SK-N-SH (cell line): ENCODE measurements around the gene LPIN2. TPM values are rescaled to one million over a fixed set of nuclear protein-coding genes. Genes with fewer than 3 reads are reported as not detected.

Experiments used
- CTCF ChIA-PET: fragments of 300-600, 350-600 bp; formaldehyde crosslinking; extraction: SDS; loops from one replicate; lab custom pipeline; 2021; lab: Yijun Ruan, JAX
- POLR2A ChIA-PET: fragments of 350-600 bp; sonication (Branson Sonifier 250); formaldehyde crosslinking; extraction: SDS; loops from one replicate; lab custom pipeline; 2020; ENCODE audit warnings: antibody characterized with exemption, inconsistent platforms; lab: Yijun Ruan, JAX
- DNase-seq: peaks from one replicate; pipeline ENCODE4 v3.0.0; 2012
- H2AFZ ChIP-seq: fragments of 200-600 bp; sonication (generic); 2 replicates; pipeline ENCODE4 v1.8.1; 2016; ENCODE audit warnings: antibody characterized with exemption, mild to moderate bottlenecking, low read depth
- H3F3A ChIP-seq: fragments of 200-600 bp; sonication (generic); replicated peaks from 2 replicates; pipeline ENCODE3; 2016; ENCODE audit warnings: antibody characterized with exemption, mild to moderate bottlenecking; ENCODE audit not compliant: insufficient read depth
- H3K27ac ChIP-seq, 2 experiments: fragments of 200-500 bp in 1 of 2; fragments of 200-600 bp in 1 of 2; sonication (Bioruptor generic) in 1 of 2; sonication (generic), shearing (Covaris generic) in 1 of 2; 2 replicates each; pipeline versions ENCODE4 v1.5.1 to v1.6.1; 2014 to 2016; ENCODE audit warnings: low read depth in 2 of 2, inconsistent platforms in 1 of 2, low read length in 1 of 2, mild to moderate bottlenecking in 1 of 2, mixed read lengths in 1 of 2
- H3K27me3 ChIP-seq: fragments of 200-600 bp; sonication (generic), shearing (Covaris generic); 2 replicates; pipeline ENCODE4 v1.6.1; 2016; ENCODE audit warnings: mixed run types; ENCODE audit not compliant: insufficient read depth
- H3K36me3 ChIP-seq, 2 experiments: fragments of 200-500 bp in 1 of 2; fragments of 200-600 bp in 1 of 2; sonication (Bioruptor generic) in 1 of 2; sonication (generic) in 1 of 2; replicated peaks in 1 of 2; 2 replicates each; pipeline versions ENCODE3 to v1.5.1; 2014 to 2016; ENCODE audit warnings: low read length in 1 of 2, mild to moderate bottlenecking in 1 of 2; ENCODE audit not compliant: insufficient read depth in 2 of 2, control insufficient read depth in 1 of 2
- H3K4me1 ChIP-seq, 2 experiments: fragments of 200-500 bp in 1 of 2; fragments of 200-600 bp in 1 of 2; sonication (Bioruptor generic) in 1 of 2; sonication (generic), shearing (Covaris generic) in 1 of 2; 2 replicates each; pipeline versions ENCODE4 v1.5.1 to v1.6.1; 2014 to 2016; ENCODE audit warnings: low read depth in 1 of 2, low read length in 1 of 2, mixed run types in 1 of 2; ENCODE audit not compliant: insufficient read depth in 2 of 2, control insufficient read depth in 1 of 2
- H3K4me2 ChIP-seq: fragments of 200-600 bp; sonication (generic), shearing (Covaris generic); 2 replicates; pipeline ENCODE4 v1.6.1; 2017; ENCODE audit warnings: mixed run types
- H3K4me3 ChIP-seq, 2 experiments: fragments of 200-500 bp in 1 of 2; fragments of 200-600 bp in 1 of 2; sonication (Bioruptor generic) in 1 of 2; sonication (generic), shearing (Covaris generic) in 1 of 2; 2 replicates each; pipeline versions ENCODE4 v1.5.1 to v1.8.1; 2014 to 2016; ENCODE audit warnings: low read depth in 2 of 2, inconsistent platforms in 1 of 2, low read length in 1 of 2, mild to moderate bottlenecking in 1 of 2, mixed read lengths in 1 of 2, moderate library complexity in 1 of 2
- H3K79me2 ChIP-seq: fragments of 200-600 bp; sonication (generic); 2 replicates; pipeline ENCODE4 v1.8.1; 2017; ENCODE audit warnings: mild to moderate bottlenecking; ENCODE audit not compliant: insufficient read depth
- H3K9ac ChIP-seq: fragments of 200-600 bp; sonication (generic); 2 replicates; pipeline ENCODE4 v1.6.1; 2017; ENCODE audit warnings: mixed run types
- H3K9me2 ChIP-seq: fragments of 200-600 bp; sonication (generic); 2 replicates; pipeline ENCODE4 v1.6.1; 2017; ENCODE audit warnings: mixed run types
- H3K9me3 ChIP-seq: fragments of 200-600 bp; sonication (generic); 2 replicates; pipeline ENCODE4 v1.6.1; 2017; ENCODE audit warnings: mixed run types, mild to moderate bottlenecking, moderate library complexity
- H4K20me1 ChIP-seq: fragments of 200-600 bp; sonication (generic); 2 replicates; pipeline ENCODE4 v1.6.1; 2017; ENCODE audit warnings: mild to moderate bottlenecking, mixed run types; ENCODE audit not compliant: insufficient read depth
- EP300 ChIP-seq, 2 experiments: IDR thresholded peaks; 2 replicates each; pipeline versions ENCODE4 v1.4.0 to v1.6.1; 2012; ENCODE audit warnings: borderline replicate concordance in 1 of 2, low read depth in 1 of 2, low read length in 1 of 2
- FOSL2 ChIP-seq: IDR thresholded peaks from 2 replicates; pipeline ENCODE4 v1.4.0; 2012; ENCODE audit warnings: low read depth, mild to moderate bottlenecking, moderate library complexity, borderline replicate concordance
- GABPA ChIP-seq: IDR thresholded peaks from 2 replicates; pipeline ENCODE4 v1.4.0; 2012; ENCODE audit warnings: low read depth, mild to moderate bottlenecking
- MAX ChIP-seq: IDR thresholded peaks from 2 replicates; pipeline ENCODE4 v1.4.0; 2012; ENCODE audit warnings: low read depth
- MXI1 ChIP-seq: IDR thresholded peaks from 2 replicates; pipeline ENCODE4 v1.6.1; 2012; ENCODE audit warnings: mild to moderate bottlenecking, low read depth, low read length, improper control_type of control experiment
- NFIC ChIP-seq: IDR thresholded peaks from 2 replicates; pipeline ENCODE4 v1.4.0; 2012; ENCODE audit warnings: borderline replicate concordance
- NRF1 ChIP-seq: IDR thresholded peaks from 2 replicates; pipeline ENCODE4 v1.6.1; 2012; ENCODE audit warnings: low read depth, mild to moderate bottlenecking, low read length
- PBX3 ChIP-seq: IDR thresholded peaks from 2 replicates; pipeline ENCODE4; 2012
- POLR2AphosphoS5 ChIP-seq: IDR thresholded peaks from 2 replicates; pipeline ENCODE4 v1.6.1; 2012; ENCODE audit warnings: low read depth, low read length
- RFX5 ChIP-seq: IDR thresholded peaks from 2 replicates; pipeline ENCODE4 v1.6.1; 2012; ENCODE audit warnings: mild to moderate bottlenecking, improper control_type of control experiment, low read length
- RXRA ChIP-seq: IDR thresholded peaks from 2 replicates; pipeline ENCODE4 v1.4.0; 2012; ENCODE audit warnings: low read depth, mild to moderate bottlenecking, borderline replicate concordance
- SIN3A ChIP-seq: IDR thresholded peaks from 2 replicates; pipeline ENCODE4 v1.6.1; 2012; ENCODE audit warnings: low read depth, mild to moderate bottlenecking, low read length, moderate library complexity, borderline replicate concordance
- TEAD4 ChIP-seq: IDR thresholded peaks from 2 replicates; pipeline ENCODE4 v1.4.0; 2012; ENCODE audit warnings: mild to moderate bottlenecking, borderline replicate concordance; ENCODE audit not compliant: insufficient read depth
- USF2 ChIP-seq: fragments of 150-350 bp; IDR thresholded peaks from 2 replicates; pipeline ENCODE4 v1.6.1; 2017; ENCODE audit warnings: antibody characterized with exemption, low read length, low read depth, borderline replicate concordance
- YY1 ChIP-seq: IDR thresholded peaks from 2 replicates; pipeline ENCODE4 v1.4.0; 2012; ENCODE audit warnings: low read depth, mild to moderate bottlenecking
- WGBS: methylation state at CpG from one replicate; pipeline ENCODE4 v1.1.6; 2017; ENCODE audit warnings: low lambda C conversion rate; 5-methylcytosine and 5-hydroxymethylcytosine counted together
- polyA plus RNA-seq, 3 experiments: library from polyadenylated mRNA; depleted of rRNA; stranded (reverse); fragments of >200 nt; gene quantifications; 2 replicates each; pipeline ENCODE4 v1.2.3, GENCODE V29; 2012

The LPIN2 gene
- polyA plus RNA-seq, 1 of the 3 experiments (the other 2 are of a cell fraction), result 19.3 TPM

DNA sequence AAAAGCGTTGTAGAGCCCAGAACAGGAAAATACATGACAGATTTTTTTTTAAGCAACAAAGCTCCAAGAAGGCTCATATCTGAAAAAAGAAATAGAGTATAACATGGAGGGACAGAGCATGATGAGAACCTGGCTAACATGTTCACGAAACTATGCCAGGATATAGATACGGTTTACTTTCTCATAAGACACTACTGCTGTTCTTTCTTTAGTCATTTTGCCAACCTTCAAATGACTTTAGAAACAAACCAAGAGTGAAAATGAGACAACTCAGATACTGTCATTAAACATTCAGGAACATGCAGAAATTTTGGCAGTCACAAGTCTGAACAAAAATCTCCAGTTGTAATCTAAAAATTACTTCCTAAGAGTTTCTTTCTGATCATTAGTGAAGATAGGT, 14.3 kb downstream of the LPIN2 start:
- WGBS, result 97% methylated on average over 3 of the region's 3 CpGs
- ChIA-PET POLR2A (no interaction called here), CTCF (no interaction called here)
- no peak for DNase-seq
- Histone ChIP-seq H3F3A (peaks cover 4% of the 10 kb centered on the region), H3K27ac (no peak overlapping the region), H3K9me3 (no peaks in the 10 kb centered on the region), H3K4me2 (no peak overlapping the region), H3K9me2 (no peaks in the 10 kb centered on the region), H3K4me1 (peaks cover 3 to 5% of the 10 kb centered on the region in 2 experiments; a peak in 1 of 4 replicates), H3K79me2 (peaks cover 95% of the 10 kb centered on the region), H3K9ac (no peak overlapping the region), H3K4me3 (no peak overlapping the region), H2AFZ (no peak overlapping the region), H4K20me1 (peaks cover 8% of the 10 kb centered on the region), H3K36me3 (peaks cover 9 to 33% of the 10 kb centered on the region in 2 experiments), H3K27me3 (no peaks in the 10 kb centered on the region)
- TF ChIP-seq YY1 (no peak), USF2 (no peak), FOSL2 (no peak), EP300 (IDR thresholded peaks at IDR 0.05; ENCODE audit: borderline replicate concordance in 1 of 2, low read depth in 1 of 2, low read length in 1 of 2) (no peak), POLR2AphosphoS5 (no peak), PBX3 (no peak), TEAD4 (no peak)

DNA sequence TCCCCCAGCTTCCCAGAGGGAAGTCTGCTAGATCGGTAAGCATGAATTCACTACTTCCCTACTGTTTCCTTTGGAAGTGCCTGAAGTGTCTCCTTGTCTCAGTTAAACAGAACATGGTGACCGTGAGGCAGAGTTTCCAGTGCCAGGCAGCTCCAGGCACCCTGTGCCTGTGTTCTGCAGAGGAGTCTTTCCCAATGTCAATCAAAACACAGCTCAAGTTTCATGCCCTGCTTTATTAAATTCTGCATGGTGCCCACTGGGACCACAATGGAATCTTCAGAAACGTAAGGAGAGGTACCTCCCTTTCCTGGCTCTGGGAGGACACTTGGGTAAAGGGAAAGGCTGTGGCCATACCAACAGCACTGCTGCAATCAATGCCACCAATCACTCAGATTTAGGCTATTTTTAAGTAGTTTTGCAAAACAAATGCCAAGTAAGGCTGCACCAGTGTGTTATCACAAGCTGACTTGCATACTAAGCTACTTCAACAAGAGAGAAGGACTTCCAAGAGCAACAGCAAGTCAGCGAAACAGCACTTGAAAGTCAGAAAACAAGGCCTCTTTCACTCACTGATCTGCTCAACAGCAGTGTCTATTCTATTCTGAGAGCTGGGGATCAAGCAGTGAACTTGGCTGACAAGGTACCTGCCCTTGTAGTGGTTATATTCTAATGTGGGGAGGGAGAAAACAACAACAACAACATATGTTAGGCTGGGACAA, 14.9 kb downstream of the LPIN2 start:
- peaks cover 4% of the 10 kb centered on the region for H3F3A ChIP-seq
- H3K9me2 ChIP-seq, result no peaks in the 10 kb centered on the region
- H3K79me2 ChIP-seq, result peaks cover 95% of the 10 kb centered on the region
- WGBS, result 89% methylated on average over 3 of the region's 4 CpGs
- no peak overlapping the region for H3K4me3 ChIP-seq
- no peak overlapping the region for H2AFZ ChIP-seq
- peaks cover 3 to 5% of the 10 kb centered on the region in 2 experiments; a peak in 1 of 4 replicates for H3K4me1 ChIP-seq
- H3K4me2 ChIP-seq, result no peak overlapping the region
- POLR2A ChIA-PET, result no interaction called here
- H3K36me3 ChIP-seq, result peaks cover 7 to 30% of the 10 kb centered on the region in 2 experiments
- H4K20me1 ChIP-seq, result peaks cover 8% of the 10 kb centered on the region
- CTCF ChIA-PET, result interaction anchor here (0.9 kb wide), 1 partner anchor 15 kb away, joined by 3 read pairs; no protein-coding TSS in a partner anchor
- DNase-seq, result no peak
- H3K27ac ChIP-seq, result no peak overlapping the region
- no peaks in the 10 kb centered on the region for H3K27me3 ChIP-seq
- no peak overlapping the region for H3K9ac ChIP-seq
- TF ChIP-seq RXRA (no peak), RFX5 (no peak), SIN3A (no peak), GABPA (no peak), MAX (no peak), NRF1 (no peak), TEAD4 (no peak), POLR2AphosphoS5 (no peak), NFIC (no peak), MXI1 (no peak)
- TF ChIP-seq, all 33 proteins: peak for 0
- no peaks in the 10 kb centered on the region for H3K9me3 ChIP-seq
